ENCODE results near the gene MACROD2. TPM values are rescaled to one million over a fixed set of nuclear protein-coding genes. Genes with fewer than 3 reads are reported as not detected.

MACROD2 gene
- total RNA-seq, 2 donors from 2014 or later, result not detected

- no peaks in the 10 kb centered on the region for H3K4me1 Mint-ChIP-seq
- peaks cover 21% of the 10 kb centered on the region for H3K9me3 Mint-ChIP-seq
- no peaks in the 10 kb centered on the region for H3K36me3 Mint-ChIP-seq (ENCODE audit: low read depth)
- no peaks in the 10 kb centered on the region for H3K27me3 Mint-ChIP-seq
- no peak overlapping the region for H3K27ac Mint-ChIP-seq
- H3K4me3 Mint-ChIP-seq, result no peak overlapping the region
- no peak for ATAC-seq (replicated peaks)
These were observed 782.3 kb downstream of the MACROD2 start for GRCh38 chr20:14777591-14777990.

DNA sequence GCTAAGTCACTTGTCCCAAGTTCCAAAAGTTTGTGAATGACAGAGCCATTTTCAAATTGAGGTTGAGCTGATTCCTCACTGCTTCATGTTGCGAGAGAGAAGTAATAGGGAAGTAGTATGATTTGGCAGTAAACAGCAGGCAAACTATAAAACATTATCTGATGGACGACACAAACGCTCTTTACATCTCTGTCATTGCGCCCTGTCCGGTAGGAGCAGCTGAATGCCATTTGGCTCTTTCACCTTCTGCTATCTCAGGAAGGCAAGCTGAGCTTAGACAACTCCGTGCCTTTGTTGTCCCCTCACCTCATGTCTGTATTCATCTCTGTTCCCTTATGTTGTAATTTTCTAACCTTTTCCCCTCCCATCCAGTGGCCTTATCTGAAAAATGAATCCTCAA, 782.8 kb downstream of the MACROD2 start:
- Mint-ChIP-seq H3K27me3 (no peaks in the 10 kb centered on the region), H3K9me3 (peaks cover 24% of the 10 kb centered on the region), H3K4me3 (no peak overlapping the region), H3K27ac (no peak overlapping the region), H3K36me3 (ENCODE audit: low read depth) (no peaks in the 10 kb centered on the region), H3K4me1 (no peaks in the 10 kb centered on the region)
- ATAC-seq (replicated peaks), result no peak

GRCh38 chr20:14778875-14779274, 783.6 kb downstream of the MACROD2 start:
- H3K27ac Mint-ChIP-seq, result no peak overlapping the region
- H3K36me3 Mint-ChIP-seq (ENCODE audit: low read depth), result no peaks in the 10 kb centered on the region
- H3K4me3 Mint-ChIP-seq, result no peak overlapping the region
- ATAC-seq (replicated peaks), result no peak
- peaks cover 24% of the 10 kb centered on the region for H3K9me3 Mint-ChIP-seq
- H3K27me3 Mint-ChIP-seq, result no peaks in the 10 kb centered on the region
- H3K4me1 Mint-ChIP-seq, result no peaks in the 10 kb centered on the region

DNA sequence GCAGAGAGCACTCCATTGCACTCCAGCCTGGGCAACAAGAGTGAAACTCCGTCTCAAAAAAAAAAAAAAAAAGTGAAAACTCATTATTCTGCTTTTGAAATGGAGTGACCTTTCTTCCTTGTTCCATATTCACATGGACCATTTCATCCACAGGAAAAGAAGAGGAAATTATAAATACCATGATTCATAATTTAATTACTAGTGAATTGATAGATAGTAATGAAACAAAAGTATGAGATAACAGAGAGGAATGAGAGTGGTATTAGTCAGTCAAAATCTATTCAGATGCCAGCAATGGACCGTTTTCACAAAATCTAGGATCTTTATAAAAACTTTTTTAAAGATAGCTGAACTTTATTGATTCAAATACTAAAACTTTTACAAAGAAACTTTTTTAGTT, 785.2 kb downstream of the MACROD2 start:
- Mint-ChIP-seq H3K36me3 (ENCODE audit: low read depth) (no peaks in the 10 kb centered on the region), H3K4me3 (no peak overlapping the region), H3K4me1 (no peaks in the 10 kb centered on the region), H3K27me3 (no peaks in the 10 kb centered on the region), H3K9me3 (peaks cover 25% of the 10 kb centered on the region), H3K27ac (no peak overlapping the region)
- ATAC-seq (replicated peaks), result no peak

DNA sequence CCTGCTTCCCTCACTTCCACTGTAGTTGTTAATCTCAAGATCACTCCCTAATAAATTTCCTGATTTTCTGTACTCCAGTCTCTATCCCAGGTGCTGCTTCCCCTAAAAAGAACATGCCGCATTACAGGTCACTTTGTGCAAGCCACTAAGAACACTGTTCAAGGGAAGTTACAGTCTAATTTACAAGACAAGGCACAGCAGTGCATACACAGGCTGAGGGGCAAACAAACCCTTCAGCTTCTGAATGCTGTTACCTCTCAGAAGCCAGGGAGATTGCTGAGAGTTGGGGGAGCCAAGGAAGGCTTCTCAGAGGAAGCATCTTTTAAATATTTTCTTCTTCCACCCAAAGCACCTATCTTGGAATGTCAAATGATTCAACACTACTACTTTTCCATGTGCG, 787.4 kb downstream of the MACROD2 start:
- H3K4me1 Mint-ChIP-seq, result no peaks in the 10 kb centered on the region
- peaks cover 32% of the 10 kb centered on the region for H3K9me3 Mint-ChIP-seq
- H3K27me3 Mint-ChIP-seq, result no peaks in the 10 kb centered on the region
- no peaks in the 10 kb centered on the region for H3K36me3 Mint-ChIP-seq (ENCODE audit: low read depth)
- no peak for ATAC-seq (replicated peaks)
- no peak overlapping the region for H3K4me3 Mint-ChIP-seq
- no peak overlapping the region for H3K27ac Mint-ChIP-seq

DNA sequence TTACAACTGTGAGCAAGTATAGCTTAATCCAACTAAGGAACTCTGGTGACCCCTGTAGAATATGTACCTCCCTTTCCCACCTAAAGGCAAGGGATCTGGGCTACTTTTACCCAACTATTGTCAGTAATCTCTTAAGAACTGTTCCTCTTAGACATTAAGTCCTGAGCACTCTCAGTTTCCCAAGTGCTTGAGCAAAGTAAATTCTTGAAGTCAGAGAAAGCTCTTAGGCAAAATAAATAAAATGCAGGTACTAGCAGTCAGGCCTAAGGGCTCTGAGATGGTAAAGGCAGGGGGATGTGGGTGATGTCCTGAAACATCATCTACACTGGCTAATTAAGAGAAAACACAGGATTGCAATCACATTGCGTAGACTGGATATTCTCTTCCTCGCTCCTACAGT, 788.5 kb downstream of the MACROD2 start:
- Mint-ChIP-seq H3K4me1 (no peaks in the 10 kb centered on the region), H3K4me3 (no peak overlapping the region), H3K27me3 (no peaks in the 10 kb centered on the region), H3K27ac (no peak overlapping the region), H3K9me3 (peaks cover 28% of the 10 kb centered on the region), H3K36me3 (ENCODE audit: low read depth) (no peaks in the 10 kb centered on the region)
- ATAC-seq (replicated peaks), result no peak

- no peaks in the 10 kb centered on the region for H3K36me3 Mint-ChIP-seq (ENCODE audit: low read depth)
- H3K27ac Mint-ChIP-seq, result no peak overlapping the region
- H3K4me3 Mint-ChIP-seq, result no peak overlapping the region
- H3K4me1 Mint-ChIP-seq, result no peaks in the 10 kb centered on the region
- no peak for ATAC-seq (replicated peaks)
- peaks cover 28% of the 10 kb centered on the region for H3K9me3 Mint-ChIP-seq
- H3K27me3 Mint-ChIP-seq, result no peaks in the 10 kb centered on the region
These were observed 789.9 kb downstream of the MACROD2 start for GRCh38 chr20:14785065-14785743.

GRCh38 chr20:14790190-14790589, 794.9 kb downstream of the MACROD2 start:
- ATAC-seq (replicated peaks), result no peak
- no peaks in the 10 kb centered on the region for H3K27me3 Mint-ChIP-seq
- H3K36me3 Mint-ChIP-seq (ENCODE audit: low read depth), result no peaks in the 10 kb centered on the region
- no peak overlapping the region for H3K4me3 Mint-ChIP-seq
- H3K9me3 Mint-ChIP-seq, result peaks cover 27% of the 10 kb centered on the region
- H3K27ac Mint-ChIP-seq, result no peak overlapping the region
- H3K4me1 Mint-ChIP-seq, result no peaks in the 10 kb centered on the region

DNA sequence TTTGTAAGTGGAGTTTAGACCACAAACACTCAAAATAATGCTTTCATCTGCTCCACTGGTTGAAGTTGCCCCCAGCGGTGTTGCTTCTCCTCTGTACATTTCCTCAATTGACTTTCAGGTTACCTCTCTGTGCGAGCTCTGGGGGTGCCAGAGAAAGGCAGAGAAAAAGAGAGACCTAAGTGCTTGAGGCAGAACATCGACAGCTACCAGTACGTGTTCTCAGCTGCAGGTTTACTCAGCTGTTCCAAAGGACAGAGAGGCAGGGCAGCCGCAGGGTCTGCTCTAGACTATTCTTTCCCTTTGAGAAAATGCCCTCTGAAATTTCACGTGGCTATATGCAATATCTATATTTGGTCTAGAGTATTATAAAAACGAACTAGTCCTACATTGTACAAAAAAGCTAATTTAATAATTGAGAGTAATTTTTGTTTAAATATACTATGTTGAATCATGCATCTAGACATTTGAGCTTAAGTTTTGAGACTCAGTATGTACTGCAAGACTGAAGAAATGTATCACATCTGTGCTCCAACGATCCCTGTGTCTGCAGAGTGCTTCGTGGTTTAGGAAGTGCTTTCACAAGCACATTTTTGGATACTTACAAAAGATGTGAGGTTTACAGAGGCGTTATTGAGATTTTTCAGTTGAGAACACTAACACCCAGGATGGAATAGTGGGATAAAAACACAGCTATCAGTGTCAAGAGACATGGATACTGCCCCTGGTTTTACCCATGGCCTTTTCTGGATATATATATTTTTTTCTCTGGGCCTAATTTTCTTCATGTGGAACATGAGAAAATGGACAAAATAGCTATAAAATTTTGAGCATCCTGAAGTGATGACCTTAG, 795.7 kb downstream of the MACROD2 start:
- Mint-ChIP-seq H3K27me3 (no peaks in the 10 kb centered on the region), H3K4me3 (no peak overlapping the region), H3K36me3 (ENCODE audit: low read depth) (no peaks in the 10 kb centered on the region), H3K9me3 (peaks cover 23% of the 10 kb centered on the region), H3K27ac (no peak overlapping the region), H3K4me1 (no peaks in the 10 kb centered on the region)
- no peak for ATAC-seq (replicated peaks)

GRCh38 chr20:14792915-14793314, 797.6 kb downstream of the MACROD2 start:
- H3K36me3 Mint-ChIP-seq (ENCODE audit: low read depth), result no peaks in the 10 kb centered on the region
- no peak for ATAC-seq (replicated peaks)
- peaks cover 22% of the 10 kb centered on the region for H3K9me3 Mint-ChIP-seq
- H3K27ac Mint-ChIP-seq, result no peak overlapping the region
- H3K4me1 Mint-ChIP-seq, result no peaks in the 10 kb centered on the region
- H3K27me3 Mint-ChIP-seq, result no peaks in the 10 kb centered on the region
- no peak overlapping the region for H3K4me3 Mint-ChIP-seq

DNA sequence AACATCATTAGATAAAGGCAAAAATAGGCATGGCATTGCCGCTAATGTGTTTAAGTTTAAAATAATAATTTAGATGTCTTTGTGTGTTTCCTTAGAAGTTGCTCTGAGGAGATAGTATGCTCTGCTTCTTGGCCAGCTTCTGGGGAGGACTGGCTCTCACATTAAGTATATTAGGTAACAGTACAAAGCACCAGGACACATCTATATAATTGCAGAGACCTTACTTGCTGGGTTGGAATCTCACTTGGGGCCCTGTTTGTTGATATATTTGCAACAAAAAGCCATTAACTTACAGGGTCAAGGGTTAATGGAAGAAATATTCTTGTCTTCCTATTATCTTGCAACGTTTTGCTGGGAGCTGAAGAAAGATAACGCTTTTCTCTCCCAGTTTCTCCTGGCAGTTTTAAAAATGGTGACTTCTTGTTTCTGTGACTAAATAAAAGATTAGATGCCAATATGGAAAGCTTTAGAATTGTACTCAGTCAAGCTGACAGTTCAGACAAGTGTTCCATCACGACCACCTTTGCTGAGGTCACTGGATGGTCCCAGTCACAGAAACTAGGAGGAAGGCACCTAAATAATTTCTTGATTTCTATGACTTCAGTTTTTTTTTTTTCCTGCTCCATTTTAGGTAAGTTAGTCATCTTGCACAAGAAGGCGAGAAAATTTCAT, 804.4 kb downstream of the MACROD2 start:
- Mint-ChIP-seq H3K27ac (no peak overlapping the region), H3K4me3 (no peak overlapping the region), H3K9me3 (peaks cover 19% of the 10 kb centered on the region)

DNA sequence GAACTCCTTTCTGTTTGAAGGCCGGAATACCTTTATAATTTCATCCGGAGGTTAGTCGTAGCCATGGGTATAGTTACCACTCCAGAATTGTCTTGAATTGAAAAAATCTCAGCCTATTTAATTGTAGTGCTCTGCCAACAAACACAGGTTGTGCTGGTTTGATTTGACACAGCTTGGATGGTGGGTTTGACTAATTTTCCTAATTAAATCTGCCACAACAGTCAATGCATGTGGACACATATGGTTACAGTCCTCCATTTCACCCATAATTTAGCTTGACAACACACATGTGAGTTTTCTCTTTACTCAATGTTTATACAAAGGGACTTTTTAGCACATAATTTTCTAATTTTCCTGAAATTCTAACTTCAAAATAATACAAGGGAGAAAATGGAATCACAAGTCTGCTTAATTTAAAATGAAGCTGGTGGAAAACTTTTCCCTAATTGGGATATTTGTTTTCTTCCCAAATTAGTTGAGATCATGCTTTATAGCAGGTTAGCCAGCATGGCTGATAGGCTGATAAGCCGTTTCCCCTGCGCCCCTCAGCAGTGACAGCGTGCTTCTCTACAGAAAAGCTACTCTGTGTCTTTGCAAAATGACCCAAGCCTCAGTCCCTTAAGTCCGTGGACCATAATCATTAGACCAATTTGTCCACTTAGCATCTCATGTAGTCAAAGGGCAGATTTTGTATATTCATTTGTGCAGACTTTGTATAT, 805.5 kb downstream of the MACROD2 start:
- H3K4me1 Mint-ChIP-seq, result no peaks in the 10 kb centered on the region
- no peak overlapping the region for H3K27ac Mint-ChIP-seq
- H3K27me3 Mint-ChIP-seq, result no peaks in the 10 kb centered on the region
- ATAC-seq (replicated peaks), result no peak
- no peak overlapping the region for H3K4me3 Mint-ChIP-seq
- no peaks in the 10 kb centered on the region for H3K36me3 Mint-ChIP-seq (ENCODE audit: low read depth)
- peaks cover 16% of the 10 kb centered on the region for H3K9me3 Mint-ChIP-seq

More for the DNA sequence above, 804.4 kb downstream of the MACROD2 start:
- H3K4me1 Mint-ChIP-seq, result no peaks in the 10 kb centered on the region
- H3K36me3 Mint-ChIP-seq (ENCODE audit: low read depth), result no peaks in the 10 kb centered on the region
- no peak for ATAC-seq (replicated peaks)
- no peaks in the 10 kb centered on the region for H3K27me3 Mint-ChIP-seq

- Mint-ChIP-seq H3K9me3 (peaks cover 17% of the 10 kb centered on the region), H3K27me3 (no peaks in the 10 kb centered on the region), H3K4me1 (no peaks in the 10 kb centered on the region), H3K27ac (no peak overlapping the region), H3K36me3 (ENCODE audit: low read depth) (no peaks in the 10 kb centered on the region), H3K4me3 (no peak overlapping the region)
- no peak for ATAC-seq (replicated peaks)
These were observed 806.4 kb downstream of the MACROD2 start for GRCh38 chr20:14801591-14802325.

DNA sequence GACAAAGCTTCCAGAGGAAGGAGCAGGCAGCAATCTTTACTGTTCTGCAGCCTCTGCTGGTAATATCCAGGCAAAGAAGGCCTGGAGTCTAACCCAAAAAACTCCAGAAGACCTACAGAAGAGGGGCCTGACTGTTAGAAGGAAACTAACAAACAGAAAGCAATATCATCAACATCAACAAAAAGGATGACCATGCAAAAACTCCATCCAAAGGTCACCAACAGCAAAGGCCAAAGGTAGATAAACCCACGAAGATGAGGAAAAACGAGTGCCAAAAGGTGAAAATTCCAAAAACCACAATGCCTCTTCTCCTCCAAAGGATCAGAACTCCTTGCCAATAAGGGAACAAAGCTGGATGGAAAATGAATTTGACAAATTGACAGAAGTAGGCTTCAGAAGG, 811.9 kb downstream of the MACROD2 start:
- Mint-ChIP-seq H3K9me3 (peaks cover 25% of the 10 kb centered on the region), H3K36me3 (ENCODE audit: low read depth) (no peaks in the 10 kb centered on the region), H3K27me3 (no peaks in the 10 kb centered on the region), H3K4me3 (no peak overlapping the region), H3K4me1 (no peaks in the 10 kb centered on the region), H3K27ac (no peak overlapping the region)
- ATAC-seq (replicated peaks), result no peak
